ENCODE results near the gene SORCS3. TPM values are rescaled to one million over a fixed set of nuclear protein-coding genes. Genes with fewer than 3 reads are reported as not detected.

SORCS3 gene
- total and polyA plus RNA-seq, 9 of the 15 experiments (the other 6 are each of a cell fraction or from before 2014, with no cell fraction given): not detected

- no peak for TF ChIP-seq IRF9 (tag; IDR thresholded peaks at IDR 0.05)
- no peak for TF ChIP-seq ZNF408 (CRISPR knock-in tag; IDR thresholded peaks at IDR 0.05; ENCODE audit: low read depth)
- TF ChIP-seq XRCC5 (IDR thresholded peaks at IDR 0.05; ENCODE audit: low read depth, low read length): no peak
- no peak for TF ChIP-seq BCL6 (CRISPR knock-in tag; IDR thresholded peaks at IDR 0.05)
- no peak for TF ChIP-seq BDP1 (IDR thresholded peaks at IDR 0.05; ENCODE audit: insufficient read depth, insufficient read length)
Measured at GRCh38 chr10:105210546-105210945, 569.5 kb downstream of the SORCS3 start (continued).

DNA sequence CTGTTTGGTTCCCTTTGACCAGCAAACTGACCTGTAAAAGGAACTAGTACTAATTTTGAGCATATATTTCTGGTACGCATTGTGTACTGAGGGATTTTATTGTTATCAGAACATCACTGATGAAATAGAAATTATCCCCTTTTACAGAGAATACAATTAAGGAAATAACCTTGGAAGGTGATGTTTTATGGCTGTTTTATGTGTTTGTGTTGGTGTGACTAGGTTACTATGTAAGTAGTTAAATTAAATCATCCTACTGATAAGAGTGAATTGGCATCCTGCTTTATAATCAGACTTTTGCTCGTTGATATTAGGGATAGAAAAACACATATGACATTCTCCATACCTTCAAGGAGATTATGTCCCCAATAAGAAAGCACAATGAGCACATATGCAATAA, 596.6 kb downstream of the SORCS3 start:
- no peak for FAIRE-seq
- H3K36me3 ChIP-seq (ENCODE audit: control insufficient read depth, insufficient read depth, low read length): no peaks in the 10 kb centered on the region
- no peak overlapping the region for H3K4me3 ChIP-seq
- no peak for ATAC-seq
- no peak overlapping the region for H3K9ac ChIP-seq (ENCODE audit: insufficient read depth in 1 of 2, low read depth in 2 of 2, low read length in 2 of 2)
- no peaks in the 10 kb centered on the region for H3K27me3 ChIP-seq (ENCODE audit: control insufficient read depth in 2 of 2, insufficient read depth in 2 of 2, low read length in 2 of 2)
- TF ChIP-seq RFX5 (IDR thresholded peaks at IDR 0.05; ENCODE audit: low read depth, low read length): no peak
- TF ChIP-seq, protein P1, sequence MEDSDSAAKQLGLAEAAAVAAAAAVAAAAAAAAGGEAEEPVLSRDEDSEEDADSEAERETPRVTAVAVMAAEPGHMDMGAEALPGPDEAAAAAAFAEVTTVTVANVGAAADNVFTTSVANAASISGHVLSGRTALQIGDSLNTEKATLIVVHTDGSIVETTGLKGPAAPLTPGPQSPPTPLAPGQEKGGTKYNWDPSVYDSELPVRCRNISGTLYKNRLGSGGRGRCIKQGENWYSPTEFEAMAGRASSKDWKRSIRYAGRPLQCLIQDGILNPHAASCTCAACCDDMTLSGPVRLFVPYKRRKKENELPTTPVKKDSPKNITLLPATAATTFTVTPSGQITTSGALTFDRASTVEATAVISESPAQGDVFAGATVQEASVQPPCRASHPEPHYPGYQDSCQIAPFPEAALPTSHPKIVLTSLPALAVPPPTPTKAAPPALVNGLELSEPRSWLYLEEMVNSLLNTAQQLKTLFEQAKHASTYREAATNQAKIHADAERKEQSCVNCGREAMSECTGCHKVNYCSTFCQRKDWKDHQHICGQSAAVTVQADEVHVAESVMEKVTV (CRISPR knock-in tag; IDR thresholded peaks at IDR 0.05): no peak
- TF ChIP-seq UBTF (IDR thresholded peaks at IDR 0.05; ENCODE audit: borderline replicate concordance in 1 of 2, low read depth in 2 of 2, low read length in 2 of 2): no peak
- no peak for TF ChIP-seq CBFA2T3 (IDR thresholded peaks at IDR 0.05)
- no peak for TF ChIP-seq ZFP1 (CRISPR knock-in tag; IDR thresholded peaks at IDR 0.05)
- TF ChIP-seq MEIS2 (IDR thresholded peaks at IDR 0.05; ENCODE audit: partially characterized antibody): no peak
- TF ChIP-seq SAP30 (IDR thresholded peaks at IDR 0.05; ENCODE audit: borderline replicate concordance, insufficient read depth, low read depth, low read length, poor library complexity, severe bottlenecking): no peak
- no peak for TF ChIP-seq XRCC3 (IDR thresholded peaks at IDR 0.05)
- no peak for TF ChIP-seq BACH1 (tag; IDR thresholded peaks at IDR 0.05)
- no peak for TF ChIP-seq KLF6 (CRISPR knock-in tag; IDR thresholded peaks at IDR 0.05; ENCODE audit: borderline replicate concordance)
- no peak overlapping the region for H2AFZ ChIP-seq (ENCODE audit: low read depth, low read length)
- in situ Hi-C loops (cut with MboI): no loop called here
- ChIA-PET CTCF (ENCODE audit: low intra/inter-chr PET ratio) (no interaction called here), POLR2A (no interaction called here)
- WGBS (ENCODE audit: insufficient coverage, low coverage, missing lambda C conversion rate): 11% methylated on average over 2 of the region's 2 CpGs
- no peaks in the 10 kb centered on the region for H3K79me2 ChIP-seq (ENCODE audit: control insufficient read depth, insufficient read depth, low read length)
- H3K9me3 ChIP-seq (replicated peaks; ENCODE audit: control insufficient read depth, insufficient read depth, low read depth, low read length): no peaks in the 10 kb centered on the region
- no peaks in the 10 kb centered on the region for H3K4me1 ChIP-seq (replicated peaks in 1 of 2; ENCODE audit: control insufficient read depth in 2 of 2, insufficient read depth in 2 of 2, low read length in 2 of 2)
- H3K27ac ChIP-seq (ENCODE audit: extremely low read depth, low read depth, low read length): no peak overlapping the region
- no peak overlapping the region for H3K4me2 ChIP-seq (ENCODE audit: insufficient read depth, low read length)
- intact Hi-C loops (cut with micrococcal nuclease): no loop called here
- BruUV-seq (replicated peaks): no TSS peak
- no peaks in the 10 kb centered on the region for H4K20me1 ChIP-seq (replicated peaks; ENCODE audit: control insufficient read depth, insufficient read depth, low read length)
- DNase-seq (ENCODE audit: extremely low read depth in 1 of 4, low spot score in 3 of 4): no peak
- H3K9me1 ChIP-seq (ENCODE audit: control insufficient read depth, insufficient read depth, low read length): no peaks in the 10 kb centered on the region

Measured in K562 (cell line).